OCI-LY3 (cell line): ENCODE measurements around the gene AP5M1.
"Not testable (repeated sequence)": the region's sequence is repeated elsewhere in the genome, so short reads cannot be mapped to it uniquely, and the experiment has no call there.

Experiments
- H2AFZ ChIP-seq: fragments of 200-600, 300-600 bp; shearing (Covaris generic); 2 replicates; pipeline ENCODE4 v1.6.0; 2014; ENCODE audit warnings: antibody characterized with exemption, low read depth, low read length
- H3K27ac ChIP-seq: fragments of 200-600, 300-600 bp; sonication (generic); 2 replicates; pipeline ENCODE4 v1.5.1; 2014; ENCODE audit warnings: mild to moderate bottlenecking, low read length, moderate library complexity, mixed read lengths
- H3K27me3 ChIP-seq: fragments of 200-600, 300-600 bp; sonication (generic); 2 replicates; pipeline ENCODE4 v1.6.1; 2014; ENCODE audit warnings: low read depth, low read length, mixed read lengths
- H3K36me3 ChIP-seq: fragments of 200-600, 300-600 bp; sonication (generic); replicated peaks from 2 replicates; pipeline ENCODE3; 2014; ENCODE audit warnings: low read depth, low read length, mixed read lengths
- H3K4me1 ChIP-seq: fragments of 300-600, 200-600 bp; sonication (generic); 2 replicates; pipeline ENCODE4 v1.6.1; 2014; ENCODE audit warnings: low read length, mixed read lengths
- H3K4me2 ChIP-seq: fragments of 200-600, 300-600 bp; sonication (generic); 2 replicates; pipeline ENCODE4 v1.6.1; 2014; ENCODE audit warnings: low read length, mixed read lengths
- H3K4me3 ChIP-seq: fragments of 300-600, 200-600 bp; sonication (generic); 2 replicates; pipeline ENCODE4 v1.5.1; 2014; ENCODE audit warnings: antibody characterized with exemption, mild to moderate bottlenecking, low read length, moderate library complexity
- H3K79me2 ChIP-seq: fragments of 300-600, 200-600 bp; shearing (Covaris generic); 2 replicates; pipeline ENCODE4 v1.6.1; 2014; ENCODE audit warnings: mild to moderate bottlenecking, low read length, mixed read lengths
- H3K9ac ChIP-seq: fragments of 300-600, 200-600 bp; shearing (Covaris generic); 2 replicates; pipeline ENCODE4 v1.6.0; 2014; ENCODE audit warnings: mild to moderate bottlenecking, low read length, moderate library complexity
- H3K9me3 ChIP-seq: fragments of 200-600, 300-600 bp; shearing (Covaris generic); 2 replicates; pipeline ENCODE4 v1.6.1; 2014; ENCODE audit warnings: low read length, mixed read lengths; ENCODE audit not compliant: insufficient read depth
- H4K20me1 ChIP-seq: fragments of 200-600, 300-600 bp; sonication (generic); 2 replicates; pipeline ENCODE4 v1.6.1; 2016; ENCODE audit warnings: low read length, mixed read lengths; ENCODE audit not compliant: insufficient read depth
- EZH2phosphoT487 ChIP-seq: fragments of 200-600 bp; shearing (Covaris generic); IDR thresholded peaks from 2 replicates; pipeline ENCODE4 v1.6.1; 2018; ENCODE audit warnings: antibody characterized with exemption, mixed run types, low read depth
- TF ChIP-seq, protein P1 (sequence below): fragments of 200-600, 300-600 bp; sonication (generic); IDR thresholded peaks from 2 replicates; pipeline ENCODE4 v1.5.1; 2014; ENCODE audit warnings: antibody characterized with exemption, low read length, low read depth

Gene AP5M1

GRCh38 chr14:57232006-57232405 lies 36.8 kb upstream of the AP5M1 start:
- Histone ChIP-seq H3K4me1 (peaks cover 6% of the 10 kb centered on the region), H3K9me3 (no peaks in the 10 kb centered on the region), H4K20me1 (peaks cover 5% of the 10 kb centered on the region; the same call in 1 of the 2 replicates), H3K27ac (no peak overlapping the region), H2AFZ (no peak overlapping the region), H3K9ac (no peak overlapping the region), H3K79me2 (no peaks in the 10 kb centered on the region), H3K4me3 (no peak overlapping the region), H3K4me2 (no peak overlapping the region), H3K36me3 (peaks cover 17% of the 10 kb centered on the region), H3K27me3 (no peaks in the 10 kb centered on the region)
- TF ChIP-seq, protein P1, sequence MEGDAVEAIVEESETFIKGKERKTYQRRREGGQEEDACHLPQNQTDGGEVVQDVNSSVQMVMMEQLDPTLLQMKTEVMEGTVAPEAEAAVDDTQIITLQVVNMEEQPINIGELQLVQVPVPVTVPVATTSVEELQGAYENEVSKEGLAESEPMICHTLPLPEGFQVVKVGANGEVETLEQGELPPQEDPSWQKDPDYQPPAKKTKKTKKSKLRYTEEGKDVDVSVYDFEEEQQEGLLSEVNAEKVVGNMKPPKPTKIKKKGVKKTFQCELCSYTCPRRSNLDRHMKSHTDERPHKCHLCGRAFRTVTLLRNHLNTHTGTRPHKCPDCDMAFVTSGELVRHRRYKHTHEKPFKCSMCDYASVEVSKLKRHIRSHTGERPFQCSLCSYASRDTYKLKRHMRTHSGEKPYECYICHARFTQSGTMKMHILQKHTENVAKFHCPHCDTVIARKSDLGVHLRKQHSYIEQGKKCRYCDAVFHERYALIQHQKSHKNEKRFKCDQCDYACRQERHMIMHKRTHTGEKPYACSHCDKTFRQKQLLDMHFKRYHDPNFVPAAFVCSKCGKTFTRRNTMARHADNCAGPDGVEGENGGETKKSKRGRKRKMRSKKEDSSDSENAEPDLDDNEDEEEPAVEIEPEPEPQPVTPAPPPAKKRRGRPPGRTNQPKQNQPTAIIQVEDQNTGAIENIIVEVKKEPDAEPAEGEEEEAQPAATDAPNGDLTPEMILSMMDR = no peak
- TF ChIP-seq EZH2phosphoT487 = no peak

GRCh38 chr14:57240115-57240514 lies 28.7 kb upstream of the AP5M1 start:
- not testable (repeated sequence) for H3K4me1 ChIP-seq, H3K79me2 ChIP-seq, H3K36me3 ChIP-seq

DNA sequence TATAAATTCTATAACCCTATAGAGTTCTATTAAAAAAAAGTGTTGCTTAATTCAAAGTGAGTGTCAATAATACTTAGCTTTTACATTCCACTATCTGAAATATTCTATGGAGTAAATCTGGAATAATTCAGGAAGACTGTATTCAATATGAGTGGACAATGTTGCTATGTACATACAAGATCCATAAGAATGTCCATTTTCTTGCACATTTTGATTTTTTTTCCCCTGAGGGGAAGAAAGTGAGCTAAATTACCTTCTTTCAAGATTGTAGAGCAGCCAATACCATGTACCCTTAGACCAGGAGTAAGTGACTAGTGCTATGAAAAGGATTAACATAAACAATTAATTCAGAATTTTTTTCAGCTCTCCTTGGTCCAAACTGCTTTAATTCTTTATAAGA lies 25.5 kb upstream of the AP5M1 start:
- peaks cover 8% of the 10 kb centered on the region for H3K36me3 ChIP-seq
- no peak overlapping the region for H2AFZ ChIP-seq
- TF ChIP-seq, protein P1 = no peak
- no peak for TF ChIP-seq EZH2phosphoT487
- no peaks in the 10 kb centered on the region for H3K9me3 ChIP-seq
- H3K4me1 ChIP-seq = no peaks in the 10 kb centered on the region
- no peak overlapping the region for H3K4me2 ChIP-seq
- H3K4me3 ChIP-seq = no peak overlapping the region
- H4K20me1 ChIP-seq = no peaks in the 10 kb centered on the region
- no peak overlapping the region for H3K9ac ChIP-seq
- H3K79me2 ChIP-seq = 0 out of 2 replicates have a peak, but pooled peaks cover 2% of the 10 kb centered on the region
- no peak overlapping the region for H3K27ac ChIP-seq
- H3K27me3 ChIP-seq = no peaks in the 10 kb centered on the region

More at GRCh38 chr14:57240115-57240514, 28.7 kb upstream of the AP5M1 start:
- H3K4me3 ChIP-seq, H2AFZ ChIP-seq, H3K27ac ChIP-seq, H3K4me2 ChIP-seq, H3K9ac ChIP-seq, H3K27me3 ChIP-seq, H4K20me1 ChIP-seq, H3K9me3 ChIP-seq: not testable (repeated sequence)

- H3K9me3 ChIP-seq = no peaks in the 10 kb centered on the region
- H3K4me2 ChIP-seq = no peak overlapping the region
- TF ChIP-seq EZH2phosphoT487 = no peak
- TF ChIP-seq, protein P1 = no peak
- no peak overlapping the region for H2AFZ ChIP-seq
- peaks cover 9% of the 10 kb centered on the region; the same call in 1 of the 2 replicates for H3K79me2 ChIP-seq
- H3K27ac ChIP-seq = no peak overlapping the region
- H3K4me3 ChIP-seq = no peak overlapping the region
- no peaks in the 10 kb centered on the region for H3K4me1 ChIP-seq
- H3K27me3 ChIP-seq = no peaks in the 10 kb centered on the region
- H3K9ac ChIP-seq = no peak overlapping the region
- H3K36me3 ChIP-seq = peaks cover 8% of the 10 kb centered on the region
- H4K20me1 ChIP-seq = no peaks in the 10 kb centered on the region
Observed at GRCh38 chr14:57244106-57244505, 24.7 kb upstream of the AP5M1 start.

DNA sequence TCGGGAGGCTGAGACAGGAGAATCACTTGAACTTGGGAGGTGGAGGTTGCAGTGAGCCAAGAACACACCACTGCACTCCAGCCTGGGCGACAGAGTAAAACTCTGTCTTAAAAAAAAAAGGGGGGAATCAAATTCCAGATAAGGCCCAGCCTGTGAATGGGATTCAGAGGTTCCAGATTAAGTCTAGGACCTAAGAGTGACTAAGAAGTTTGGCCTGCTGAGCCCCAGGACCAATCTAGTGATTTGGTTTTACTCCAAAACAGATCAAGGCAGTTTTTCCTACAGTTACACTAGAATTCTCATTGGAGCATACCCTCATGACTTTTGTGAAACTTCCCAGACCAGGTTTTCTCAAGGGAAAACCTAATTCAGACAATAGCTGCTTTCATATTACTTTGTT lies 22.8 kb upstream of the AP5M1 start:
- no peak for TF ChIP-seq EZH2phosphoT487
- TF ChIP-seq, protein P1 = no peak
- Histone ChIP-seq H3K27ac (no peak overlapping the region), H3K4me2 (no peak overlapping the region), H3K4me3 (no peak overlapping the region), H2AFZ (no peak overlapping the region), H3K27me3 (no peaks in the 10 kb centered on the region), H4K20me1 (0 out of 2 replicates have a peak, but pooled peaks cover 8% of the 10 kb centered on the region), H3K36me3 (peaks cover 8% of the 10 kb centered on the region), H3K79me2 (peaks cover 21% of the 10 kb centered on the region), H3K9me3 (no peaks in the 10 kb centered on the region), H3K4me1 (no peaks in the 10 kb centered on the region), H3K9ac (no peak overlapping the region)
